NCI-H510A treated with DMSO at 0.1 percent for 48 hours (cell line): ENCODE results near the gene PSME4.
"Not testable (repeated sequence)": the region's sequence is repeated elsewhere in the genome, so short reads cannot be mapped to it uniquely, and the experiment has no call there.

Source experiments
- DNase-seq: peaks from one replicate; lab custom pipeline; 2025; lab: John Stamatoyannopoulos, UW

The PSME4 gene

DNA sequence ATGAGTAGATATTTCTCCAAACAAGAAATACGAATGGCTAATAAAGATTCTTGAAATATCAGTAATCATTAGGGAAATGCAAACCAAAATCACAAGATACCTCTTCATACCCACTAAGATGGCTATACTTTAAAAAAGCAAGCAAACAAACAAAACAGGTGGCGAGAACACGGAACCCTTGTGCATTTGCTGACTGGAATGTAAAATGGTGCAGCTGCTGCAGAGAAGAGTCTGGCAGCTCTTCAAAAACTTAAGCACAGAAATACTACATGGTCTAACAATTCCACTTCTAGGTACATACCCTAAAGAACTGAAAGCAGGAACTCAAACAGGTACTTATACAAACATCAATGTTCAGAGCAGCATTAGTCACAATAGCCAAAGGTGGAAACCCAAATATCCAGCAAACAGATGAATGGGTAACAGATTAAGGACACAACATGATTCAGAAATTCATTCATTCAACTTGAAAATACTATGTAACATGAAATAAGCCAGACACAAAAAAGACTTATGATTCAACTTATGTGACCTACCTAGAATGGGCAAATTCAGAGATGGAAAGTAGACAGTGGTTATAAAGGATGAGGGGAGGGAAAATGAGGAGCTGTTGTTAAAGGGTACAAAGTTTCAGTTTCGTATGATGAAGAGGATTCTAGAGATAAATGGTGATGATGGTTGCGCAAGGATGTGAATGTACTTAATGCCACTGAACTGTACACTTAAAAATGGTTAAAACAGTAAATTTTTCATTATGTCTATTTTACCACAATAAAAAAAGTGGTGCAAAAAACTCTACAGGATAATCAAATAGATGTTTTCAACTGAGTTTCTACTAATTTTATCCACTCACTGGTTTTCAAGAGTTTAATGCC lies 84.2 kb downstream of the PSME4 start:
- no peak for DNase-seq

DNA sequence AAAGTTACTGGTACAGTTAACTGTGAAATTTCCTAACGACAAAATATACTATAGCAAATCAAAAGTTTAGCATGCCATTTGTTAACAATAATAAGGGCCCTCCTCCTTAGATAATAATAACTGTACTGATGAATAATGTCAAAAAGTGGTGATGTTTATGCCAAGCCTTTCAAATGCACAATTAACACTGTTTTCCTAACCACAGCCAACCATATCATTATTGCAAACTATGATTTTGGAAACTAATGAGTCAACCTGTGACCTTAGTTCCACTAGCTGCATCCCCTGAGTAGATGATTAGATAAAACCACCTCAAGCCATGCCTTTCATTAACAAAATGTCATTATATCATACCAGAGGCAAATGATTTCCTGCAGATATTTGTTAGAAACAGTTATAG lies 85.9 kb downstream of the PSME4 start:
- DNase-seq = no peak

DNA sequence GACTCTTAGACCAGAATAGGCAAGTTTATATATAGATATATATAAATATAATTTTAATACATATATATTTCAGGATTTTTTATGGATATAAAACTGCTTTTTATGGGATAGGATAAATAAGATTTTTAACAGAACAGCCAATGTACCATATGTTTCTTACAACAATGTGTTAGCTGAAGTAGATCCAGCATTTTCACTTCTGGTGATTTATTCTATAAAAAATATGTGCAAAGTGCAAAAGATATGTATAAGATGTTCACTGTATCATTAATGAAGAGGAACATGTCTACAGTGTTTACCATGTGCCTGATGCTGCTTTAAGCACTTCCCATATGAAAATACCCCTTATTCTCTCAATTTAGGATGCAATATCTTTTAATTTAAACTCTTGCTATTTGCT lies 88.8 kb downstream of the PSME4 start:
- no peak for DNase-seq

DNA sequence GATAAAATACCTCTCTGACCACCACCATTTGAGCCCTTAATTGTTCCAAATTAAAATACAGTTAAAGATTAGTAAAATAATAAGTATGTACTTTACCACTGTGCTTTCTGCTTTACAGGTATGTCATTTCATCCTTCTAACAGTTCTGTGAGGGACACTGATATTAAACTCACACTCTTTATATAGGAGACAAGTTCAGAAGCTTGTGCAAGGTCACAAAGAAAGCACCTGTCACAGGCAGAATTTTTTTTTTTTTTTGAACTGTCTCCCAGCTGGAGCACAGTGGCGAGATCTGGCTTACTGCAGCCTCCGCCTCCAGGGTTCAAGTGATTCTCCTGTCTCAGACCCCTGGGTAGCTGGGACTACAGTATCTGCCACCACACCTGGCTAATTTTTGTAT lies 89.4 kb downstream of the PSME4 start:
- no peak for DNase-seq

DNA sequence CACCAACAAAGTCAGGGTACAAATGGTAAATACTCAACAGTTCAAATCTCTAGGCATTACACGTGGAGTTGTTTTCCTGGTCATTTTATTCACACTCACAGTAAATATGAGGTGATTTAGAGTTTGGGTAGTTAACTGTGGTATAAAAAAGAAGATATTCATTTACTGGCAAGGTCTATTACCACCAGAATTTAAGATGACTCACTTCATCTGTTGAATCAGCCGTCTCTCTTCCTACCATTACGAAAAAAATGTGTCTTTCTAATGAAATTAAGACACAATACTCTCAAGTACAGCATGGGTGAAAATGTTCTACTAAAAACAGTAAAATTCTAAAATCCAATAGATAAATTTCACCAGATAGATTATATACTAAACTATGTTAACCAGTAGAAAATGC lies 90.0 kb downstream of the PSME4 start:
- DNase-seq = no peak

DNA sequence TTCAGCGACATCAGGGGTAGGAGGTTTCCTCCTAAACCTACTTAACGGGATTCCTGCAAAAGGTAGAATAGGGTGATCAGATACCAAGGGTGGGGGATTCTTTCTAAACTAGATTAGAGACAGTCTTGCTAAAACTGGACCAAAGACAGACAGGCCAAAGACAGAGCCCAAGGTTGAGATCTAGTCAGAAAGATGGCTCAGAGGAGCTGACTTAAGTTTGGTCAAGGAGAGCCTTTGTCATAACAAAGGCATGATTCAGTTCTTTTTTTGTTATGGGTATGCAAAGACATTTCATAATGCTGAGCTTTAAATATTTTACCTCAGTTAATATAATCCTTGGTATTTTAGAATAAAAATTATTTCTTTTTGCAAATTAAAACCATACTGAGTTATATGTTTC lies 93.2 kb downstream of the PSME4 start:
- DNase-seq = no peak

DNA sequence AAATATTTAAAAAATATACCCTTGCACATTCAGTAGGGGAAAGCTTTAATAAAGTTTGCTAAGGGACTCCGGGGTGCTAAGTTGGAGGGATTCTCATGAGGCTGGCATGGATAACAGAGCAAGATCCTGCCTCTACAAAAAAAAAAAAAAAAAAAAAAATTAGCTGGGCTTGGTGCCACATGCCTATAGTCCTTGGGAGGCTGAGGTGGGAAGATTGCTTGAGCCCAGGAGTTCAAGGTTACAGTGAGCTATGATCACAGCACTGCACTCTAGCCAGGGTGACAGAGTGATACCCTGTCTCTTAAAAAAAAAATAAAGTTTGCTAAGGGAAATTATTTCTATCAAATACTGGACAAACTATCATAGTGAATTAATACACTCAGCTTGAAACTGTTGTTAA lies 93.7 kb downstream of the PSME4 start:
- no peak for DNase-seq

DNA sequence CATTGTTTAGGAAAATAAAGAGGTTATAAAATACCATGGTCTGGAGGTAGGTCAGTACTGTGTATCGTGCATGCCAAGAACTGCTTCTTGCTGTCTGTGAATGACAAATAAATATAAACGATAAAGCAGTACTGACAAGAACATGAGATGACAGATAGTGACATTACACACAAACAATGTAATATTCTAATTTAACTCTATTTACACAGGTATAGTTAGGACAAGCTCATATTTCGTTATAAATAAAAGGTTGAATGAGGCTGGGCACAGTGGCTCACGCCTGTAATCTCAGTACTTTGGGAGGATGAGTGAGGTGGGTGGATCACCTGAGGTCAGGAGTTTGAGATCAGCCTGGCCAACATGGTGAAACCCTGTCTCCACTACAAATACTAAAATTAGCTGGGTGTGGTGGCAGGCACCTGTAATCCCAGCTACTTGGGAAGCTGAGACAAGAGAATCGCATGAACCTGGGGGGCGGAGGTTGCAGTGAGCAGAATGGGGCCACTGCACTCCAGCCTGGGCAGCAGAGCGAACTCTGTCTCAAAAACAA lies 96.3 kb downstream of the PSME4 start:
- no peak for DNase-seq

DNA sequence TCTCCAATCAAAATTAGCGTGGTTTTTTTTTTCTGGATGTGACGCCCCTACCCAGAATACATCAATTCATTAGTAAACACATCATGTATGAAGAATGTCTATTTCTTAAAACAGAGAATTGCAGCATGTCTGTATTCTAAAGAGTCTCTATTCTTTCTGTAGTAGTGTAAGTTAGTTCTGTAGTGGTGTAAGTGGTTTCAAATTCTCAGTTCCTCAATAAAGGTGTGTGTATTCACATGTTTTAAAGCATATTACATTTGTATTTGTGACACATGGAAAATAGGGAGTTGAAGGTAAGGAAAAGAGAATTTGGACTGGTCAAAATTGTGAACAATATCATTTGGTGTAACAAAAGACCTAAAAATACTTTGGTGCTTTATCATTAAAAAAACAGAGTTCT lies 103.0 kb downstream of the PSME4 start:
- DNase-seq = no peak

DNA sequence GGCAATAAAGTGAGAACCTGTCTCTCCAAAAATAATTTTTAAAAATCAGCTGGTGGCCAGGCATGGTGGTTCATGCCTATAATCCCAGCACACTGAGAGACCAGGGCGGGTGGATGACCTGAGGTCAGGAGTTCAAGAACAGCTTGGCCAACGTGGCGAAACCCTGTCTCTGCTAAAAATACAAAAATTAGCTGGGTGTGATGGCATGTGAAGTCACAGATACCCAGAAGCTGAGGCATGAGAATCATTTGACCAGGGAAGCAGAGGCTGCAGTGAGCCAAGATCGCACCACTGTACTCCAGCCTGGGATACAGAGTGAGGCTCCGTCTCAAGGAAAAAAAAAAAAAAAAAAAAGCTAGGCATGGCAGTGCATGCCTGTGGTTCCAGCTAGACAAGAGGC lies 103.6 kb downstream of the PSME4 start:
- DNase-seq = no peak

DNA sequence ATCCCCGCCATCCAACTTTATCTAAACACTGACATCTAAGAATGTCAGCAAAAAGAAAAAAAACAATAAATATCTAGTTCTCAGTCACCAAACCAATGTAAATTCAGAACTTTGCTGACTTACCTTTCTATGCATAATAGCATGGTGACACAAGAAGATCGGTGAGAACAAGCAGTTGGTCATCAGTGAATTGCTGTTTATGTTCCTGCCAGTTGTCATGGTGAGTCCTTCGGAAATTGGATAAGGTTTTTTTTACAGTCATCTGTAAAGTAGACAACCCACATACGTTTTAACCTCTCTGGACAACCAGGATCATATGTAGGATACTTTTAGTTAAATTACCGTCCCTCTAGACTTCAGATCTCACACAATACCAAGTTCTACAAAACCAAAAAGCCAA lies 104.8 kb downstream of the PSME4 start:
- no peak for DNase-seq

DNA sequence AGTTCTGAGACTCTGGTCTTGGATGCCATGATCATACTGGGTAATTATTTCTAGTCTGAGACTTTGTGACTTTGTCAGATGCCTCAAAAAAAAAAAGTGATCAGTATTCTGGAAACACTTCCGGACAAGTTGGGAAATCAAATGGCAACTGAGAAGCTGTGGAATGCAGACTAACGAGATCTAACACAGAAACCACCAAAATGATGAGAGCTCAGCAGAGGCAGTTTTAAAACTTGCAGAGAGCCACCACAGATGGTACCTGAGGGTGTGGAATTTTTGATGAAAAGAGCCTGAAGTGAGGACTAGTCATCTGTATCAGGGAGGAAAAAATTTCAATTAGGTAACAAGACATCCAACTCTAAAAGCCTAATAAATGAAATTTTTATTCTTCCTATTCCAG lies 105.5 kb downstream of the PSME4 start:
- DNase-seq = no peak

DNA sequence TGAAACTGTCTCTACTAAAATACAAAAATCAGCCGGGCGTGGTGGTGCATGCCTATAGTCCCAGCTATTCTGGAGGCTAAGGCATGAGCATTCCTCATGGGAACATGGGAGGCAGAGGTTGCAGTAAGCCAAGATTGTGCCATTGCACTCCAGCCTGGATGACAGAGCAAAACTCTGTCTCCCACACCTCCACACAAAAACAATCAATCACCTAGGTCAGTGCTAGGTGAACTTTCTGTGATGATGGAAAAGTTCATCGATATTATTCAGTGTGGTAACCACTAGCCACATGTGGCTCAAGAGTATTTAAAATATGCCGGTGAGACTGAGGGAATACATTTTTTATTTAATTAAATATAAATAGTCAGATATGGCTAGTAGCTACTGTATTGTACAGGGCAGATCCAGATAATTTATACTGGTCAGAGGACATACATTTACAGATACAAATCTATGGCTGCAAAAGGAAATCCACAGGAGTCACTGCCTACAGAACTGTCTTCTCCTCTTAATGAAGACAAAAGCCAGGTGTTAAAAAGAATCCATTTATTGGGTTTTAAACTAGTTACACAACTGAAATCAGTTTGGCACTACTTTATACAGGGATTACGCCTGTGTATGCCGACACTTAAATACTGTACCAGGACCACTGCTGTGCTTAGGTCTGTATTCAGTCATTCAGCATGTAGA lies 107.1 kb downstream of the PSME4 start:
- DNase-seq = no peak

DNA sequence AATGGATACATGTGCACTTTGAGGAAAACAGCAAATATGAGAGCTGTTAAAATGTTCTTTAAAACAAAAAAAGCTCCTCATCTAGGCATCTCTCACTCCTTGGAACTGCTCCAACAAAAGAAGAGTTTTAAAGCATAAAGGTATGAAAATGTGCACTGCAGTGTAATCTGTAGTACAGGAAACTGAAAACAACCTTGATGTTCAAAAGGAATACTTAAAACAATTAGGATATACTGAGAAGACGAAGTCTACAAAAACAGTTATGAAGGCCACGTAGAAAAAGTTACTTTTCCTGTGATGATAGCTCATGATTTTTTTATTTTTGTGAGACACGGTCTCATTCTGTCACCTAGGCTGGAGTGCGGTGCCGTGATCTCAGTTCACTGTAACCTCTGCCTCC lies 109.0 kb downstream of the PSME4 start:
- no peak for DNase-seq

DNA sequence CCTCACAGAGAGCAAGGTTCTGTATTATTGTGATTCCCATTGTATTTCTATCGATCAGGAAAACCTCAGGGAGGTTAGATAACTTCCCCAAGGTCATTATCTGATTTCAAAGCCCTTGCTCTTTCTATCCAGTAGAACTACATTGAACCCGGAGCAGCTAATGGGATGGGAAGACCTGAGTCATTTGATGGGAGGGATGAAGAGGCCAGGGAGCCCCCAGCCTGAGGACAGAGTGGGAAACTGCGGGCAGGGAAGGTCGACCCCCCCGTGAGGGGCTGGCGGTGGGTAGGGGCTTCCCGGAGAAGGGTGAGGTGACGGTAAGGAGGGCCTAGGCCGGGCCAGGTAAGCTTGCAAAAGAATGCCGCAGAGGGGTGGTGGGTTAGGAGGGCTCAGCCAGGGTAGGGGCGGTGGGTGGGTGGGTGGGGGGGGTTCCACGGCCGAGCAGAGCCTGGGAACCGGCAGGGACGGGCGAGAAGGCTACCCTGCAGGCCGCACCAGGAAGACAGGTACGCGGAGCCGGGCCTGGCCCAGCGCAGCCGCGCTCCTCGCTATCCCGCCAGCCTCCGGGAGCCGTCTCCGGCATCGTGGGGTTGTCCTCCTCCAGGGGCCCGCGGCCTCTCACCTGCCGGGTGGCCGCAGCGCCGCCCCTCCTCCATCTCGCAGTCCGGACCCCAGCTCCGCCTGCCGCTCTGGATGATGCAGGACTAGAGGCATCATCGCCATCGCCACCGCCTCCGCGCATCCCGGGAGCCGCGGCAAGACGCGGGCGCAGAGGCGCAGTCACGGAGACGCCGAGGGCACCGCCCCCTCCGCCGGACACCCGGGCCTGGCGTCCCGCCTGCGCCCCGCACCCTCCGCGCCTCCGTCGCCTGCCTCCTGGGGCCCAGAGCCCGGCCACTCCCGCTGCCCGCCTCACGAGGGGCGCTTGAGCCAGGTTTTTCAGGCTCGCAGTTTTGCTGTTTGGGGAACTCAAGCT lies 111.3 kb downstream of the PSME4 start, which contains the start of gene GPR75:
Gene GPR75 (minus strand): TSS at position 762 of the 976 bp plus-strand sequence. CDS start 5,211 bp downstream, outside the sequence.
- DNase-seq = no peak

DNA sequence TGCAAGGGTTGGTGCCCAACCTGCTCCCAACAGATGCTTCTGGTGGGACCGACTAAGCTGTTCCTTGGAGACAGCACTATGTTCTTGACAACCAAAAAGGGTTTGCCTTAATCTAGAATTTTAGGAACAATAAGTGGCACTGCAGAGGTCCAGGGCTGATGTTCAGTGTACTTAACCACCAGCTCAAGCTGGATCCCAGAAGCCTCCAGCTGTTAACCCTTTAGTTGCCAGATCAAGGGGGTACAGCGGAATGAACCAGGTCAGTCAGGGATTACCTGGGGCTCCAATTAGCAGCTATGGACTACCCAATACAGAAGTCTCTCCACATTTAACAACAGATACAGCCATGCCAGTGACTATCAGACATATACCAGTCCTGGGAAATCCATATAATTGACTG lies 114.5 kb downstream of the PSME4 start:
- no peak for DNase-seq

DNA sequence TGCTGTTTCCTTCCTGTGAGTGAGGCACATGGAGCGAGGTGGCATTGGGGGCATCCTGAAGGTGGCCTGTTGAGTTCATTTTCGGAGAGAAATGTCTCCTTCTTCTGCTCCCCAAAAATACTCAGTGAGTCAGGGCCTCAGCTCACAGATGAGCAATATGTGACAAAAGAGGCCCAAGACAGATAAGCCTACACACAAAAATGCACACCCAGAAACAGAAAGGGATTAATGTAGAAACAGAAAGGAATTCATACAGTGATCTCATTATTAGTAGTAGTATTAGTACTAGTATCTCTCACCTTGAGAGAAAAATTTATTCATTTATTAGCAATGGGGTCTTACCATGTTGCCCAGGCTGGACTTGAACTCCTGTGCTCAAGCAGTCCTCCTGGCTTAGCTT lies 116.1 kb downstream of the PSME4 start:
- no peak for DNase-seq

DNA sequence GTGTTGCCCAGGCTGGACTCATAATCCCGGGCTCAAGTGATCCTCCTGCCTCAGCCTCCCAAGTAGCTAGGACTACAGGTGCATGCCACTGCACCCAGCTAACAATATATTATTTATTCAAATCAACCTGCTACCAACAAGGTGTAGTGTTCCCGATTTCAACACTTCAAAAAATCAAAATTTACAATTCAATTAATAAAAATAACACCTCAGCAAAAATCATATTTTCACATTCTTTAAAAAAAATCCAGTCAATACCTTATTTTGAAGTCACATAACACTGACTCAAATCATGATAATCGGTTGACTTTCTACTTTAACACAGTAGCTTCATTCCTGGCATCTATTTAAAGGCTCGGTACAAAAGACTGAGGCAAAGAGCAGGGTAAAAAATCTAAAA lies 118.3 kb downstream of the PSME4 start:
- no peak for DNase-seq

DNA sequence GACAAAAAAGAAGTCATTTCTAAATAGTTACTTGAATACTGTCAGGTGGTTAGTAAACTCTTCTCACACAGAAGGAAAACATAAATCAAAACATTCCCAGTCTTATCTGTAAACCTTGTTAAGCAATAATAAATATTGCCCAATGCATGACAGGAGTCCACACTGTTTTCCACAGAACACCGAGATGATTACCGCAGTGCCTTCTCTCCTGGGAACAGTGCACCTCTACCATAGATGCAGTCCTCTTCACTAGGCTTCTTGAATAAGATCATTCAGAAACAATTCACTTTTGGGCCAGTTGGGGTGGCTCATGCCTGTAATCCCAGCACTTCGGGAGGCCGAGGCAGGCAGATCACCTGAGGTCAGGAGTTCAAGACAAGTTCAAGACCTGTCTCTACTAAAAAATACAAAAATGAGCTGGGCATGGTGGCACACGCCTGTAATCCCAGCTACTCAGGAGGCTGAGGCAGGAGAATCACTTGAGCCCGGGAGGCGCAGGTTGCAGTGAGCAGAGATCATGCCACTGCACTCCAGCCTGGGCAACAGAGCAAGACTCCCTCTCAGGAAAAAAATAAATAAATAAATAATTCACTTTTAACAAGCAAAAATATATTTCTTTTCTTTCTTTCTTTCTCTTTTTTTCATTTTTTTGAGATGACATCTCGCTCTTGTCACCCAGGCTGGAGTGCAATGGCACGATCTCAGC lies 119.6 kb downstream of the PSME4 start:
- DNase-seq = not testable (repeated sequence)

DNA sequence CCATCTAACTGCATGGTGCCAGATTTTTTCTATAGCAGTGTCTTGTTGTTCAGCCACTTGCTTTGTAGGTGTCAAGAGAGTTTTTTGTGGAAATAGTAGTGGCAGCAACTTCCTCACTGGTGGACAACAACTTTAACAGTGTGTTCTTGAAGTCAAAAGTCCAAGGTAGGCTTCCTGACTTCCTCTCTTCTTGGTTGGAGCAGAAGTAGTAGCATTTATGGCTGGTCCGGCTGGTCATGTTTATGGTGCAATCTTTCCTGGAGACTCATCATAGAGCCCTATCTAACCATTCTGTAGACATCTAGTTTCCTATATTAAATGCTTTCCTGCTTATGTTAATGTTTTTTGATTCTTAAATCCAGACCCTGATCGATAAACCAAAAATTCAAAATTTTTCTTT lies 122.7 kb downstream of the PSME4 start:
- DNase-seq = no peak

DNA sequence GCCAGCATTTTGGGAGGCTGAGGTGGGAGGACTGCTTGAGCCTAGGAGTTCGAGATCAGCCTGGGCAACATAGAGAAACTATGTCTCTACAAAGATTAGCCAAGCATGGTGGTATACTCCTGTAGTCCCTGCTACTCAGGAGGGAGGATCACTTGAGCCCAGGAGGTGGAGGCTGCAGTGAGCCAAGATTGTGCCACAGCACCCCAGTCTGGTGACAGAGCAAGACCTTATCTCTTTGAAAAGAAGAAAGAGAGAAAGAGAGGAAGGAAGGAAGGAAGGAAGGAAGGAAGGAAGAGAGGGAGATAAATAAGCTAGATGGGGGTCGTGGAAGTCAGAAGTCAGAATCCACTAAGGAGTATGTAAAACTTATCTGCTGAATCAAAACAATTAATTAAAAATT lies 127.2 kb downstream of the PSME4 start:
- no peak for DNase-seq
